HepG2 (cell line): ENCODE data around the gene C9orf50. TPM values are rescaled to one million over a fixed set of nuclear protein-coding genes. Genes with fewer than 3 reads are reported as not detected.
A peak's percentile ranks its signal among the peaks of the same experiment; 100 is the strongest.

ENCODE experiments used
- CHD2 ChIP-seq: IDR thresholded peaks from 2 replicates; pipeline ENCODE4 v1.6.1; 2011; ENCODE audit warnings: low read depth, low read length, improper control_type of control experiment
- GABPB1 ChIP-seq: IDR thresholded peaks from 2 replicates; pipeline ENCODE4 v1.6.1; 2016; ENCODE audit warnings: mild to moderate bottlenecking, missing genetic modification reagents, moderate library complexity, missing compliant biosample characterization
- HOXA9 ChIP-seq: sonication (generic); formaldehyde crosslinking; IDR thresholded peaks from 2 replicates; pipeline ENCODE4 v1.8.1; 2022; ENCODE audit warnings: missing genetic modification reagents, mild to moderate bottlenecking, moderate library complexity, borderline replicate concordance
- KLF15 ChIP-seq: sonication (generic); formaldehyde crosslinking; IDR thresholded peaks from 2 replicates; pipeline ENCODE4 v1.8.1; 2023; ENCODE audit warnings: borderline replicate concordance, mild to moderate bottlenecking, inconsistent platforms, missing genetic modification reagents, mixed read lengths
- MEIS2 ChIP-seq: sonication (generic); formaldehyde crosslinking; IDR thresholded peaks from 2 replicates; pipeline ENCODE4 v1.9.0; 2021; ENCODE audit warnings: mild to moderate bottlenecking, missing genetic modification reagents
- RFX5 ChIP-seq: IDR thresholded peaks from 2 replicates; pipeline ENCODE4 v1.6.1; 2011; ENCODE audit warnings: low read depth, low read length, improper control_type of control experiment
- SIN3A ChIP-seq: IDR thresholded peaks from 2 replicates; pipeline ENCODE4 v1.6.1; 2011; ENCODE audit warnings: low read depth, mild to moderate bottlenecking, control low read depth, low read length, borderline replicate concordance
- SPEN ChIP-seq: sonication (generic); formaldehyde crosslinking; IDR thresholded peaks from 2 replicates; pipeline ENCODE4 v1.5.1; 2020; ENCODE audit warnings: low read depth, mild to moderate bottlenecking, missing genetic modification reagents
- TBX3 ChIP-seq: fragments of 450-650 bp; IDR thresholded peaks from 2 replicates; pipeline ENCODE4 v1.6.1; 2017; ENCODE audit warnings: antibody characterized with exemption, mild to moderate bottlenecking, inconsistent platforms, borderline replicate concordance
- U2AF1 ChIP-seq: fragments of 200-400 bp; formaldehyde crosslinking; optimal IDR thresholded peaks from 2 replicates; pipeline ENCODE3; 2017; ENCODE audit warnings: mild to moderate bottlenecking, low read depth, low read length
- WIZ ChIP-seq: sonication (generic); formaldehyde crosslinking; IDR thresholded peaks from 2 replicates; pipeline ENCODE4 v1.5.1; 2020; ENCODE audit warnings: mild to moderate bottlenecking, missing genetic modification reagents
- ZBTB1 ChIP-seq: sonication (generic); formaldehyde crosslinking; IDR thresholded peaks from 2 replicates; pipeline ENCODE4 v1.4.0; 2020; ENCODE audit warnings: missing genetic modification reagents, borderline replicate concordance
- ZBTB4 ChIP-seq: sonication (generic); formaldehyde crosslinking; IDR thresholded peaks from 2 replicates; pipeline ENCODE4 v1.4.0; 2020; ENCODE audit warnings: missing genetic modification reagents, mild to moderate bottlenecking, borderline replicate concordance
- ZBTB49 ChIP-seq: sonication (generic); formaldehyde crosslinking; IDR thresholded peaks from 2 replicates; pipeline ENCODE4 v1.4.0; 2020; ENCODE audit warnings: missing genetic modification reagents, borderline replicate concordance
- ZNF430 ChIP-seq: sonication (generic); formaldehyde crosslinking; IDR thresholded peaks from 2 replicates; pipeline ENCODE4 v1.9.0; 2021; ENCODE audit warnings: mild to moderate bottlenecking, missing genetic modification reagents
- ZNF556 ChIP-seq: sonication (generic); formaldehyde crosslinking; IDR thresholded peaks from 2 replicates; pipeline ENCODE4 v1.4.0; 2020; ENCODE audit warnings: mild to moderate bottlenecking, missing genetic modification reagents, borderline replicate concordance
- ZNF660 ChIP-seq: sonication (generic); formaldehyde crosslinking; IDR thresholded peaks from 2 replicates; pipeline ENCODE4 v1.5.1; 2020; ENCODE audit warnings: mild to moderate bottlenecking, low read depth, missing genetic modification reagents, borderline replicate concordance
- ZNF770 ChIP-seq: sonication (generic); formaldehyde crosslinking; IDR thresholded peaks from 2 replicates; pipeline ENCODE4 v1.5.0; 2020; ENCODE audit warnings: mild to moderate bottlenecking, missing genetic modification reagents
- ZNF790 ChIP-seq: sonication (generic); formaldehyde crosslinking; IDR thresholded peaks from 2 replicates; pipeline ENCODE4 v1.8.0; 2022; ENCODE audit warnings: missing genetic modification reagents, mild to moderate bottlenecking, borderline replicate concordance
- ZNF878 ChIP-seq: sonication (generic); formaldehyde crosslinking; IDR thresholded peaks from 2 replicates; pipeline ENCODE4 v1.8.1; 2023; ENCODE audit warnings: mild to moderate bottlenecking, missing genetic modification reagents, moderate library complexity
- polyA plus RNA-seq, 8 experiments: library from polyadenylated mRNA; depleted of rRNA in 3 of 8; stranded (reverse) in 7 of 8; unstranded in 1 of 8; fragments of >200 nt; fragmentation: Illumina TruSeq in 4 of 8; extraction: Trizol in 4 of 8; gene quantifications; 2 replicates each; pipeline versions ENCODE4 v1.2.1 to v1.2.3, GENCODE V29; 2011 to 2016; ENCODE audit warnings: low read depth in 4 of 8, missing spikeins in 1 of 8, mixed read lengths in 1 of 8; ENCODE audit not compliant: insufficient read depth in 1 of 8
- total RNA-seq, 5 experiments: library from RNA; depleted of rRNA; stranded (reverse); fragments of >200 nt; fragmentation: Illumina TruSeq; extraction: Trizol; gene quantifications; 2 replicates each; pipeline ENCODE4 v1.2.3, GENCODE V29; 2016; ENCODE audit warnings: low read depth in 1 of 5

C9orf50 gene
- total and polyA plus RNA-seq, 2 of the 13 experiments (the other 11 are each of a cell fraction or from before 2014, with no cell fraction given), result not detected

GRCh38 chr9:129568560-129569501 is 52.1 kb downstream of the C9orf50 start (continued):
- TF ChIP-seq ZBTB49 (CRISPR knock-in tag) (no peak), HOXA9 (CRISPR knock-in tag) (no peak), KLF15 (CRISPR knock-in tag) (no peak), RFX5 (no peak), GABPB1 (peak; percentile 44), ZNF660 (CRISPR knock-in tag) (no peak), SIN3A (no peak; the same call in 1 of the 2 replicates), CHD2 (no peak), ZNF770 (CRISPR knock-in tag) (0 out of 2 replicates have a peak, but pooled peaks have one; percentile 10), ZNF430 (peak; percentile 21), ZBTB4 (CRISPR knock-in tag) (no peak), ZNF790 (CRISPR knock-in tag) (no peak), WIZ (CRISPR knock-in tag) (no peak), TBX3 (no peak), ZBTB1 (no peak), ZNF878 (peak; percentile 41; the same call in 1 of the 2 replicates), ZNF556 (CRISPR knock-in tag) (peak; percentile 78; the same call in 1 of the 2 replicates), U2AF1 (no peak), MEIS2 (CRISPR knock-in tag) (peak; percentile 69; the same call in 1 of the 2 replicates), SPEN (CRISPR knock-in tag) (peak; percentile 49; the same call in 1 of the 2 replicates)
